Measurements from ENCODE around the gene ZFYVE21.
A peak's percentile ranks its signal among the peaks of the same experiment; 100 is the strongest.

The ZFYVE21 gene

DNA sequence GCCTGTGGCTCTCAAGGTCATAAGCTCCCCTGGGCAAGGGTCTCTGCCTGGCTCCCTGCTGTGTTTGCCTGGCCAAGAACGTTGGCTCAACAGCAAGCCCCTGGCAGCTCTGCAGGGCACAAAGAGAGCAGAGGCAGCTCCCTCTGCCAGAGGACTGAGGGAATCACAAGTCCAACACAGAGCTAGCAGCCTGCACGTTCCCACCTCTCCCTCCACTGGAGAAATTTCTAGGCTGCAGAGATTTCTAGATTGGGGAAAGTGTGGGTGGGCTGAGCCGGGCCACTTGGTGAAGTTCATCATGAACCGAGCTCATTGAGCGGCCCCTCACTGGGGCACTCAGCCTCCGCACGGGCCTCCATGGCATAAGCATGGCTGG is 19.8 kb downstream of the ZFYVE21 start:
- DNase-seq, result peak in 15 of 56 donors; percentile 31 to 63 (median 43)

DNA sequence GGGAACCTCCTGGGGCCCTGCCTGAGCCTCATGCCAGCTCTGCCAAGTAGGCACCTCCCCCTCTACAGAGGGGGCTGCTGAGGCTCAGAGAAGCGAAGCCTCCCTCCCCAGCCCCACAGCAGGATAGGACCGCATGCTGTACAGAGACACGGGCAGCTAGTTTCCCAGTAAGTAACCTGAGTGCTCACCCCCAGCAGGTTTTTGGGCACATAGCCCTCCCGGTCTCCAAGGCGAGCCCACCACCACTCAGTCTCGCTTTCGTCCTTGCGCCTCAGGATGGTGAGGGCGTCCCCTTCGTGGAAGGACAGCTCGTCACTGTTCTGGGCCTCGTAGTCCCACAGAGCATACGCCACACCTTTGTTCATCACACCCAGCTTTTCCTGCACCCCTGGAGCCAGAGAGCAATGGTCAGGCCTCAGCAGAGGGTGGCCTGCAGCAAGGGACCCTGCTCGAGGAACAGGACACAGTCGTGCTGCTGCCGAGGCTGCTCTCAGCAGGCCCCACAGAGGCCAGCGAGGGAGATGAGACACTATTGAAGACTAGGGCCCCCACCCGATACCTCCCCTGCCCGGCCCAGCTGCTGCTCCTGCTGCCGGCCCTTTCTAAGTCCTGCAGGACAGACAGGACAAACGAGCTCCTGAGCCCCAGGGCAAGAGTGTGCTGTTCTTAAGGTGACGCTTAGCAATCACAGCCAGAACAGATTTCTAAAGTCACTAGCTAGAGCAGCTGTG is 20.4 kb downstream of the ZFYVE21 start:
- DNase-seq, result no peak

DNA sequence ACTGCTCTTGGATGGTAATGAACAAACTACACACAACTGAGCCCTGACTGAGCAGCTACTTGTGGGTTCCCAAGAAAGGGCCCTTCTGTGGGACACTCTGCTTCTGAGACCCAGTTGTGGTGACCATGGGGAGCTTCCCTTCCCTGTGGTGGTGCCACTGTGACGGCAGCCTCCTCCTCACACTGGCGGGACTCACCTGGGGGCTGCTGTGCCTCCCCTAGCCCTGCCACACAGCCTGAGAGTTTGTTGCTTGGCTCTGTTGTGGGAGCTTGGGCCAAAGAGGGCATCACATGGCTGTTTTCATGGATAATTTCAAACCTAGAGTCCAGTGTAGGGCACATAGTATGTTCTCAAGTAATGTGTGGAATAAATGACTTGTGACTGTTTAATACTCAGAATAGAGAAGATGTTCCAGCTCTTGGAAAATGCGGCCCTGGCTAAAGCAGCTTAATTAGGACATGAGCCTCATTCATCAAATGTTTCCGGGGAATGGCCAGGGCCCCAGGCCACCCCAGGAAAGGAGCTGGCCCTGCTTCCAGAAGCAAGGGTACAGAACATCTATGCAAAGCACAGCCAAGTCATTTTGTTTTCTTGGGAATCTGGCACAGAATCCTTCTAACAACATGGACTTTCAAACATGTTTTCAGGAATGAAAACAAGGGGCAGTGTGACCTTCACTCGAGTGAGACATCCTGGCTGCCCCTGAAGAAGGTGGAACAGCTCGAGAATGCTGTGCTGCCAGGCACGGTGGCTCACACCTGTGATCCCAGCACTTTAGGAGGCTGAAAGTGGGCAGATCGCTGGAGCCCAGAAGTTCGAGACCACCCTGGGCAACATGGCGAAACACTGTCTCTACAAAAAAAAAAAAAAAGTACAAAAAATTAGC is 21.2 kb downstream of the ZFYVE21 start:
- peak in 11 of 56 donors; percentile 22 to 57 (median 42) for DNase-seq

DNA sequence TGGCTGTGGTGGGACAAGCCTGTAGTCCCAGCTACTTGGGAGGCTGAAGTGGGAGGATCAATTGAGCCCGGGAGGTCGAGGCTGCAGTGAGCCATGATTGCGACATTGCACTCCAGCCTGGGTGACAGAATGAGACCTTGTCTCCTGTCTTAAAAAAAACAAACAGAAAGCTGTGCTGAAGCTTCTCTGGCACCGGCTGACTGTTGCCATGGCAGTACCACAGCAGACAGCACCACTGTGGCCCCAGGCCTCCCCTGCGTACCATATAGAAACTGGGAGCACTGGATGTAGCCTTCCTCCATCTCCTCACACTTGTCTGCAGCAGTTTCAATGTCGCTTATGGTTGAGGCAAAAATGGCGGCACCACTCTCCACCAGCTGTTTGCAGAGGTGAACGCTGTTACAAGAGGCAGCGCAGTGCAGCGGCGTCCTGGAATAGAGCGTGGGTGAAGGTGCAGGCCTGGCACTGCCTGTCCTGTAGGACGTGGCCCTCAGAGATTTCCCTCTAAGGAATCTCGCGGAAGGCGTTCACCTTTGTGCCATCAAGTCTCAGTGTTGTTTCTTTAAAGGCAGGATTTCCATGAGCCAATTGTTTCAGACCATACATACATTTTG is 21.9 kb downstream of the ZFYVE21 start:
- no peak for DNase-seq

DNA sequence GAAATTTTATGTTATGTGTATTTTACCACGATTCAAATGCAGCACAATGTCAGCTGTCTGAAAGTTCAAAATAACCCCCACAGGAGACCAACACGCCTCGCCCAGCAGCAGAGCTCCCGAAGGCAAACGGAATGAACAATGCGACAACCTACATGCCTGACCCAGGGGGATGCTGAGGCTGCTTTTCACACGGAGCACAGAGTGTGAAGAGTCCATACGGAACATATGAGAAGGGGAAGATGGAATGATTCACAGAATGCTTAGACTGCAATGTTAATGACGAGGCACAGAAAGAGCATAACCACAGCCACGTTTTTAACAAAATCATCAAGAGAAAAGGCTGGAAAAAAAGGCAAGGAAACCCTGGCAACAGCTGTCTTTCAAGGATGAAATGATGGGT is 22.6 kb downstream of the ZFYVE21 start:
- DNase-seq, result no peak

DNA sequence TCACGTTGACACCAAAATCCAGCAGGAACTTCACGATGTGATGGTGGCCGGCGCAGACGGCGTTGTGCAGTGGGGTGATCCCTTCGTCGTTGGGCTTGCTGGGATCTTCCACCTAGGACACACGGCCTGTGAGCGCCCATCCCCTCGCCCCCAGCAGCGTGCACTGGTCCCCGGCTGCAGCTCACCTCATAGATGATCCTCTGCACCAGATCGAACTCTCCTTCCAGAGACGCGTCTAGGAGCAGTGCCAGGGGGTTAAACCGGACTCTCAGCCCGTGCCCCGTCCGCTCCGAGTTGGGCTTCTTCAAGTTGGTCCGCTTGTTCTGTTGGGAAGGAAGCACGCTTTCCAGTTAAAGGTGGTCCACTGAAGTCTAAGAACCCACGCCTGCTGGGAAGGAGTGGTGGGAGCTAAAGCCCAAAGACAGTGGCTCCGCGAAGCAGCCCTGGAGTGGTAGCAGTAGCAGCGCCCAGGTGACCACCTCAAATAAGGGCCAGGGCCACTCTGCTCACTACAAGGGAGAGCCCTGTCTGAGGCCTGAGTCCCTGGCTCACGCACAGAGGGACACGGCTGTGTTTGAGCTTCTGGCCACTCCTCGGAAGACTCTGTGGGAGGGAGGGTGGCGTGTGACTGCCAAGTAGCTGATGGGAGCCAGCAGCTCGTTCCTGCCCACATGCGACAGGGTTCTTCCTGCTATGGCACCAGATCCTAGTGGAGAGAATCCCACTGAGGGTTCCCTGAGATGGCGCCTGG is 23.3 kb downstream of the ZFYVE21 start:
- peak in 11 of 56 donors; percentile 32 to 72 (median 46) for DNase-seq

DNA sequence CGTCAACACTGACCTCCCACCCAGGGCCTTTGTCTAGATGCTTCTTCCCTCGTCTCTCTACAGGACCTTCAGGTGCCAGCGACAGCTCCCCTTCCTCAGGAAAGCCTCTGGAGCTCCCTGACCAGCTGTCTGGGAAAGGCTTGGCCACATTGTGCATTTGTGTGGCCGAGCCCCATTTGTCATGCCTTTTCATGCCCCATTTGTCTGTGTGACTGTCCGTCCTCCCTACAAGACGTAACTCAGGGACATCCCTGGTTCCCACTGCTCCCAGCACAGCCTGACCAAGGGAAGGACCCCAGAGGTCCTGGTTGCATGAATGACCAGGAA is 23.8 kb downstream of the ZFYVE21 start:
- no peak for DNase-seq

DNA sequence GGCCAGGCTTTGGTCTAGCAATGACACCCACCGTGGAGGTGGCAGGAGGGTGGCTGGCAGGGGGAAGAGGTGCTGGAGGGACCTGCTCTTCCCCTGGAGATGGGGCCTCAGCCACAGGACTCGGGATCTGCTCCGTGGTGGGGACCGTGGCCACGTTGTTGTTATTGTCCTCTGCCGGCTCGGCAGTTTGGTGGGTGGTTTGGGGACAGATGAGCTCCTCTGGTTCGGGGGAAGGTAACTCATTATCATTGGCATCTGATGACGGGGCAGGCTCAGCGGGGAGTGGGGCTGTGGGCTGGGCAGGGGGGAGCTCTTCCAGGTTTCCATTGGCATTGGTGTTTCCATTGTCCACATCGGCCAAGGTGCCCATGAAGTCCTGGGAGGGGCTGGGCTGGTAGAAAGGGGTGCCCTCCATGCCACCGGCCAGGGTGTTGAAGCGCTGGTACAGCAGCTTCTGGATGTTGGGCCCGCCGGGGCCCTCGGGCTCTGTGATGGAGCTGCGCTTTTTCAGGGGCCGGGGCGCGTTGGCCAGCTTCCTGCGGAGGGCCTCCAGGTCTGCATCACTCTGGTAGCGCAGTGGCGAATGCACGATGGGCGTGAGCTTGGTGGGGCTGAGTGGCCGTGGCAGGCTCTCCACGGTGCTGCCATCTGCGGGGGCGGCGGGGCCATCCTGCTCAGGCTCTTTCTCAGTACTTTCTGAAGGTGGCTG is 24.3 kb downstream of the ZFYVE21 start:
- DNase-seq, result no peak

DNA sequence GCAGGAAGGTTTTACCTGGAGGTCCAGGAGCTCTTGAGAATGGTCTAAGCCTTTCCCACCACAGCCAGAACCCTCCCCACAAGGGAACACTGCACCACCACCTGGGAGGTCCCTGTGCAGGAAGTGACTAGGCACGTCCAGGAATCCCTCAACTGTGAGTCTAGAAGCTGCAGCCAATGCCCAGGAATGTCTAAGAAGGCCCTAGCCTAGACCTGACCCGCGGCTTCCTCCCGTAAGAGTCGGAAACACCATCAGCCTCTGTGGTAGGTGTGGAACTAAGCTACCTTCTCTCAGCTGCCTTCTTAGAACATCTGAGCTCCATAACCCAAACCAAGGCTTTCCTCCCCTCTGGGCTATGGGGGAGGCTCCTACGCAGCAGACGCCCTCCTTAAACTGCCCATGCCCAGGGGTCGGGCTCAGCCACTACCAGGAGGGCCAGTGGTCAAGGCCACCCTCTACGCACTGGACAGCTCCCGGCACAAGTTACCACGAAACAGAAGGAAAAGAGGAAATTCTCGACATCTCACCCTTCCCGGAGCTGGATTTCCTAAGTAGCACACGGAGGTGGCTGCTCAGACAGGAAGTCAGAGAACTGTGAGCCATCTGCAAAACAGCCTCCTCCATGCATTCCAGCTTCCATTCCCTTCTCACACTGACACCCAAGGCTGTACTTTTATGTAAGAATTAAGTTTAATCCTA is 25.5 kb downstream of the ZFYVE21 start:
- DNase-seq, result no peak

DNA sequence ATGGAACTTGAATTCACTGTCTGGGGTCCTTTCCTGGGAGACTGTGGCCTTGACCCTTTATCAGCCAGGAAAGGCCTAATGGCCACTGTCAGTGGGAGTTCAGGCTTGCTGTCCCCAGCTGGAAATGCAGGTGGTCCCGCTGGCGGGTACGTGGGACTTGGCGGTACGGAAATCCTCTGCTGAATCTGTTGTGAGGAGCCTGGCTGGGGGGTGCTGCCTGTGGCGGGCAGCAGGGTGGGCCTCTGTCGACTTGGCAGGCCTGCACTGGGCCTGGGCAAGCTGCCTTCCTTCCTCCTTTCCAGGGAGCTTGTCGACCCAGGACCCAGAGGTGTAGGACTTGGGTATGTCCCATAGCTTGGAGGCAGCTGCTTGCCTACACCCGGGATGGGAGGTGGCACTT is 26.3 kb downstream of the ZFYVE21 start:
- no peak for DNase-seq

DNA sequence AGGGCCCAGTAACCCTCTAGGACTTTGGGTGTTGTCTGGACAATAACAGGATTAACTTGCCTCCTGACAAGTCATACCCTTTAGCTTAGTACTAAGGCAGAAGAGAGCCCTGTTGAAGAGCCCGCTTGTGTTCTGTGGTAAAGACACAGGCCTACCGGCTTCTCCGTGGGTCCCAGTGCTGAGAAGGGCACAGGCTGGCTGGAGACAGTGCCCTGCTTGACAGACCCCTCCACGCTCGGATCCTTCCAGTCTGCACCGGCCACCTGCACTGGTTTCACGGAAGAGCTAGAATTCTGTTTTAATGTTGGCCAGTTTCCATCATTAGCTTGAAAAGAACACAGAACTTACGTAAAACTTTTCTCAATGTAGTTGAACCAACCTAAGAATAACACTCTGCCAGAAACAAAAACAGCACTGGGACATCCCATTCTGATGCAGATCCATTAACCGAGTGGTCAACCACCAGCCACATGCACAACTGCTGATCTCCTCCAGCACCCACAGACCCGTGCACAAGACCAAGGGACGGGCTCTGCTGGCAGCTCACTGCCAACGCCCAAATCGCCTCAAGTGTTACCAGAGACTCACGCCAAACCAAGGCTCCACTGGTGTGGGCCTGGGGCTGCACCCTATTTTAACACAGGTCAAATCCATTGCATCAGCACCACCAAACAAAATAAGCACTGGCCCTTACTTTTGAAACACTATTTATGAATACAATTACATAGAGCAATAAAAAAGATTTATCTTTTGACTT is 27.1 kb downstream of the ZFYVE21 start:
- no peak for DNase-seq

DNA sequence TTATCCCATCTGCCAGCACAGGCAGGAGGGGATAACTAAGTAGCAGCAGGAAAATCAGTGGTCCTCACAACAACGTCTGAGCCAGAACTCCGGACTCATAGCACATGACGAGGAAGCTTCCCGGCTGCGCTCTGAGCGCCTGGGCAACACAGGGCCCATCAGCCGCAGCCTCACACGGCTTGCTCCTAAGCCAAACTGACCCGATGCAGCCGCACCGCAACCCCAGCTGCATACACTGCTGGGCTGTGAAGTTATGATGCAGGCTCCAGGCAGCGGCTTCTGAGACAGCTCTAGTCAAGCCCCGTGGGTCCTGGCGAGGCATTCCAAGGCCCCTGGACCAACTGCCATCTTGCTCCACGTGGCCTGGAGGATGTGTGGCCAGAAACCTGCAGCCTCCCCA is 28.1 kb downstream of the ZFYVE21 start:
- DNase-seq, result no peak

DNA sequence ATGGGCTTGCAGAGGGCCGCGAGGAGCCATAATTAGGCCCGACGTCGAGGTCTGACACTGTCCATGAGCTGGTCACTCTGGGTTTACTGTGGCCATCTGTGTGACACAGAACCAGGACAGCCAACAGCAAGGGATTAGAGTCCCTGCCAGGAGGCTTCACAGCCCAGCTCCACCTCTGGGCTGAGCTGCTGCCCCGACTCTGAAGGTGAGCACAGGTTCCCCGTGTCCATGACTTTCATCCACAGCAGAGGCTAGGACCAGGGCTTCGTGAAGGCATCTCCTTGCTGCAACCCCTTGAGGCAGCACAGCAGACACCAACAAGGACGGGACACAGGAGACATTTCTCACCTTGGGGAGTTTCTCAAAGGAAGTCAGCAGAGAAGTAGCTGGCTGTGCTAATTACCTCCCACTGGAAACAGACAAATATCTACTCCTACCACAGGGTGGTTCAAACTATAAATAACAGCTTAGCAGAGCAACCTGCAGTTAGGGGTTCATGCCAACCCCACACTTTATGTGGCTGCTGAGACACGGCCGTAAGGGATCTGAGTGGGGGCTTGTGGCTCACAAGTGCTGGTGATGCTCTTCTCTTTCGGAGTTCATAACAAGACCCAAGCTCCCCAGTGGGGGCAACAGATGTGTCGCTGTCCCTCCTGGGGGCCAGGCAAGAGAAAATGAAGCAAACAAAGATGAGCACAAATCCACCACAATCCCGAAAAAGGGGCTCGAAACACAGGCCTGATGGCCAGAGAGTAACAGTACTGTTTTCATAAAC is 29.2 kb downstream of the ZFYVE21 start:
- no peak for DNase-seq

DNA sequence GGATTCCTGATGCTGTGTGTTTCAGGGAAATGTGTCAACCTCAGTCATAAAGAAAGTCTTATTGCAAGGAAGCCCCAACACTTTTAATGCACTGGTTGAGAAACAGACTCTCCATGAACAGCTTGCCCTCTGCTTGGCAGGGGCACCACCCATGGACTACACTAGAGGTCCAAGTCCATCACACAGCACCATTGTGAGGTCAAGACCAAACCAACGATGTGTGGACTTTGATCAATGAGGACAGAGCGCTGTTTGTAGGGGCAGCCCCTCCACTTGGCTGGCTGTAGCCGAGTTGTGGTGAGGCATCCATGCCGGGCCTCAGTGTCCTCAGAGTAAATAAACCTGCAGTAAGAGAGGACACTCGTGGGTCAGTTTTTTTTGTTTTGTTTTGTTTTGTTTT is 29.8 kb downstream of the ZFYVE21 start:
- DNase-seq, result no peak

DNA sequence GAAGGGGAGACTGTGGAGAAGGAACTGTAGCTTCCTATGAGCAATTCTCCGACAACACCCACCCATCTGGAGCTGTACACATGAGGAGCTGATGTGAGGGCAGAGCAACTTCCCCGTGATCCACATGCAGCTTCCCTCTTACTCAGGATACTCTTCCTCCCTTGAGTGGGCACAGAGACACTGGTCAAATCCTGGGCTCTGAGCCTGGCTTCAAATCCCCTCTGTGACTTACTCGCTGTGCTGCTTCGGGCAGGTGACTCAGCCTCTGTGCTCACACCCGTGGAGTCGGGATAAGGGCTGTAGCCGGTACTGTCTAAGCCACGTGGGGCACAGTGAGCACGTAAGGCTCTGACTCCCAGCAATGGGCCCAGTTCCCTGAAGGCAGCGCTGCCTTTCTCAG is 31.1 kb downstream of the ZFYVE21 start:
- DNase-seq, result no peak

DNA sequence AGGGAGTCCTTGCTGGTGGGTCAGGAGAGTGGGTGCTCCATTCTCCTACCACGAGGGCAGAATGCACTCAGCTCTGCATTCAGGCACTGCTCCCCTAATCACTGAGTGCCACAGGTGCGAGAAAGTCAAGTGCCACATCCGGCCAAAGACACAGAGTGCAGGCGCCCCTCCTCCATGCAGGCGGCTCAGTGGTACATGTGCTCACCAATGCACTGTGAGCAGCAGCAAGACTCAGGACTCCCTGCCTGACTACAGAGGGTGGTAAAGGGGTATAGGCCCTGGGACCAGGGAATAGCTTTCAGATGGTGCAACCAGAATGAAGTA is 32.9 kb downstream of the ZFYVE21 start:
- DNase-seq, result no peak

DNA sequence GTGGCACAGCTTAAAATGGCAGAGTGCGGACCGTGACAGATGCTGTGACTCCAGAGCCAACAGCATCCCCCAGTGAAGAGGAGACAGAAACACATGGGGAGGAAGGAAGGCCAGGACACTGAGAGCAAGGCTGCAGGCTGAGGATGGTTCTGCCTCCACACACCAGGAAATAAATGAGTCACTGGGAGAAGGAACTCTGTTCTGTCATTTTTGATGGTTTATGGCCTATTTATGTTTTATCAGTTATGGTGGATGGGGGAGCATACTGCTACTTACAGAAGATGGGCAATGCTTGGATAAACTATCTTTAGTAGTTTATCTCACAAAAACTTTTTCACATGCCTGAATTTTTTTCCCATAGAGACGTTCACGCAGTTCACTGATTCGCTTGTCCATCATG is 33.8 kb downstream of the ZFYVE21 start:
- no peak for DNase-seq

DNA sequence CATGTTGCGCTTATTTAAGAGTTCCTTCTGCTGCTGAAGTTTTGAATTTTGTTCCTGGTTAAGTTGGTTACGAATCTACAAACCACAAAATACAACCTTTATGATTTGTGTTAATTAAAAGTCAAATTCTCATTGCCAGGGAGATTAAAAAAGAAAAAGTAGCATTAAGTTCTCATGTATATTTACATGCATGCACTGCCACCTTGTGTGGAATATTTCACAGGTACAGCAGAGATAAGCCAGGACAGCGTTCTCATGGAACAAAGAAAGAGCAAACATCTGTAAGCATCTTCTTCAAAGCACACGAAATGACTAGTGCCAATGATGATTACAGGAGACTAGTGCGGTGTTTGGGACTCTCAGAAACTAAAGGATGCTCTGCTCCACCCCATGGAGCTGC is 34.2 kb downstream of the ZFYVE21 start:
- no peak for DNase-seq

DNA sequence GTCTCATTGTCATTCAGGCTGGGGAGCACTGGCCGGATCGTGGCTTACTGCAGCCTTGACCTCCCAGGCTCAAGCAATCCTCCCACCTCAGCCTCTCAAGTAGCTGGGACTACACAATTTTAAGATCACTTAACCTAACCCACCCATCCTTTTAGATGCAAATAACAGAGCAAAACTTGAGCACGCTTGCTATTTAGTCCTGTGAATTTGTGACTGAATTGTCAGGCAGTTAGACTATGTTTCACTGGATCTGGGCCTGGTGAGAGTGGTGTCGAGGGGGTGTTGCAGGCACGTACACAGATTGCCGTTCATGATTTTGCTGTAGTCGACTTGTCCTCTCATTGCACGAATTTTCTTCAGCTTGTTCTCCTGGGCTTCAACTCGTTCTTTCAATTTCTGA is 38.2 kb downstream of the ZFYVE21 start:
- no peak for DNase-seq
